IPS DF 19.7 (cell line): Measurements from ENCODE around the gene FCHO1.

Experiments
- DNase-seq: peaks from one replicate; pipeline ENCODE4 v3.0.0-alpha.2; 2013; ENCODE audit warnings: low read depth, low spot score

Gene FCHO1

GRCh38 chr19:17735410-17735809, 15.9 kb upstream of the FCHO1 start:
- DNase-seq: no peak

DNA sequence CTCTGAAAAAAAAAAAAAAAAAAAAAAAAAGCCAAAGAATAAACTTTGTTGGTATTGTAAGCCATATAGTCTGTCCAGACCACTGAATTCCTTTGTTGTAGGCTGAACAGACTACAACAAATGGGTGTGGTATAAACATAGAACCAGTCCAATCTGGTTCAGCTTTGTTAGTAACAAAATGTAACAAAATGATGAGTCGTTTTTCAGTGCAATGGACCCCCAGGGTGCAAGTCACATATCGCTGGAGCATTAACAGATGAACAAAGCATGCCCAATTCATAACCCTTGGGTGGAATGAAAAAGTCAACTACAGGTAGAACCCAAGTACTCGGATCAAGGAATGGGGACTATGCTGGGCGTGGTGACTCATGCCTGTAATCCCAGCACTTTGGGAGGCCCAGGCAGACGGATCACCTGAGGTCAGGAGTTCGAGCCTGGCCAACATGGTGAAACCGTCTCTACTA, 13.6 kb upstream of the FCHO1 start:
- no peak for DNase-seq

- DNase-seq: no peak
Measured at GRCh38 chr19:17739121-17739875, 12.0 kb upstream of the FCHO1 start.

- no peak for DNase-seq
Measured at GRCh38 chr19:17741456-17741855, 9.8 kb upstream of the FCHO1 start.

DNA sequence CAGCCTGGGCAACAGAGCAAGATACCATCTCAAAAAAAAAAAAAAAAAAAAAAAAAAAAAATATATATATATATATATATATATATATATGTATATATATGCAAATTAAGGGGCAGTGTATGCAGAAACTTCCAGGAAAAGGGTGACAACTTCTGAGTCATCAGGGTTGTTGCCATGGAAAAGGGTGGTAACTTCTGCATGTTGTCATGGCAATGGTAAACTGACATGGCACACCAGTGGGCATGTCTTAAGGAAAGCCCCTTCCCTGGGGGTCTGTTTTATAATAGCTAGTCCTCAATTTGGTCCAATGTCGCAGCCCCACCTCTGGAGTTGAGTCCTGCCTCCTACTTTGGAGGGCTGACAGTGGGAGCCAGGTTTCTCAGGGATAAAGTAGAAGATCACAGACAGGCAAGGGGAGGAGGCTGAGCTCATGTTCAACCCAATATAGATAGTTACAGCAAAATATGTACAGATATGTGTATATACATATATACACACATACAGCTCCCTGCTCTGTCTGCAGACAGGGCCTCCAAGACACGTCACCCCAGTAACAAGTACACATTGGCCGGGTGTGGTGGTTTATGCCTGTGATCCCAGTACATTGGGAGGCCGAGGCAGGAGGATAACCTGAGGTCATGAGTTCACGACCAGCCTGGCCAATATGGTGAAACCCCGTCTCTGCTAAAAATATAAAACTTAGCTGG, 7.2 kb upstream of the FCHO1 start:
- DNase-seq: no peak

- DNase-seq: peak; percentile 78
Measured at GRCh38 chr19:17747205-17748098, 3.8 kb upstream of the FCHO1 start.

DNA sequence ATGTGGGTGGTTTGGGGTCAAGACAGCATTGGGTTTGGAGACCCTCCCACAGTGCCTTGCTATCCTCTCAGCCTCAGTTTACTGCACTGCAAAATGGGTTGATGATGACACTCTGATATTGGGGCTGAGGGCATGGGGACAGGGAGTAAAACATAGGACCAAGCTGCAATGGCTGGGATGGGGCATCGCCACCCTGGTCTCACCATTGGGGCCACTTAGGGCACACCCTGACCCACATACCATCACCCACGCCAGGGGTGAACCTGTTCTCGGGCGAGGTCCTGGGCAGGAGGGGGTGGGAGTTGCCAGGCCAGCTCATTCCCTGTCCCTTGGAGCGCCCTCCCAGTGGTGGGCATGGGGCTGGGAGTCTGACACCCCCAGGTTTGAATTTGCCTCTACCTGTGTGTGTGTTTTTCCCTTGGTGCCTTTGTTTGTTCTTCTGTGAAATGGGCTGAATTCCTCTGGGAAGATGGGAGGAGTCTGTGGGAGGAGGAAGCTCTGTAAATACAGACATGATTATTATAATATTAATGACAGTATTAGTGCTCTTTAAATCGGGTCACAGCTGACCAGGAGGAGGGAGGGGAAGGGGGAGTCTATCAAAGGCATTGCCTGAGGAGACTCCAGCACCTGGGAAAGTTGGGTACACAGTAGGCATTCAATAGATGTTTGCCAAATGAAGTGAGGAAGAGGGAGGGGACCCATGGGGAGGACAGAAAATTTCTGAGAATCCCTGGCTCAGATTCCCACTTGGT, 2.2 kb upstream of the FCHO1 start:
- no peak for DNase-seq

DNA sequence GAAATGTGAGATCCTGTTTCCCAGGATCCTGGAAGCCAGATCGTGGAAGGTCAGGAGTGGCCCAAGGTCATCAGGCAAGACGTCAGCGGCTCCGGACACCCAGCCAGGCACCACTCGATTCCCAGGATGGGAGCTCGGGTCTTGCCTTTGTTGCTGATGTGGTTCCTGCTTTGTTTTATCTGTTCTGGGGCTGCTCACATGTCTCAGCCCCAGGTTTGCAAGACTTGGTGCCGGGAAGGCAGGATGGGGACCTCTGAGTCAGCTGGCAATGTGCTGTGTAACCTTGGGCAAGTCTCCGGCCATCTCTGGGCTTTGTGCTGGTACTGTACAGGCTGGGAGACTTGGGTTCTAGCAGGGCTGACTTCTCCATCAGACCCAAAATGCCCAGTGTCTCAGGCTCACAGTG, 1.4 kb upstream of the FCHO1 start:
- DNase-seq: no peak

DNA sequence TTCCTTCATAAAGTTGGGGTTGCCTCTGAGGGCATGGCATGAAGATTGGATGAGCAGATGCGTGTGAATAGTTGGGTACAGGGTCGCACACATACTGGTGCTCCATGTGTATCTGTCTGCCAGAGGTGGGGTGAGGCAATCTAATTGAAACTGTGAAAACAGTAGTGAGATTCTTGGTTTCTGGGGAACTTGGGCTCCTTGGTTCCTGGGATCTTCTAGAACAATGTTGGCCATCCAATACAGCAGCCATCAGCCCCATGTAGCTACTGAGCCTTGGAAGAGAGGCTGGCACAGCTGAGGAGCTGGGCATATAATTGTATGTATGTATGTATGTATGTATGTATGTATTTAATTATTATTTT, 616 bp downstream of the FCHO1 start:
- DNase-seq: no peak

DNA sequence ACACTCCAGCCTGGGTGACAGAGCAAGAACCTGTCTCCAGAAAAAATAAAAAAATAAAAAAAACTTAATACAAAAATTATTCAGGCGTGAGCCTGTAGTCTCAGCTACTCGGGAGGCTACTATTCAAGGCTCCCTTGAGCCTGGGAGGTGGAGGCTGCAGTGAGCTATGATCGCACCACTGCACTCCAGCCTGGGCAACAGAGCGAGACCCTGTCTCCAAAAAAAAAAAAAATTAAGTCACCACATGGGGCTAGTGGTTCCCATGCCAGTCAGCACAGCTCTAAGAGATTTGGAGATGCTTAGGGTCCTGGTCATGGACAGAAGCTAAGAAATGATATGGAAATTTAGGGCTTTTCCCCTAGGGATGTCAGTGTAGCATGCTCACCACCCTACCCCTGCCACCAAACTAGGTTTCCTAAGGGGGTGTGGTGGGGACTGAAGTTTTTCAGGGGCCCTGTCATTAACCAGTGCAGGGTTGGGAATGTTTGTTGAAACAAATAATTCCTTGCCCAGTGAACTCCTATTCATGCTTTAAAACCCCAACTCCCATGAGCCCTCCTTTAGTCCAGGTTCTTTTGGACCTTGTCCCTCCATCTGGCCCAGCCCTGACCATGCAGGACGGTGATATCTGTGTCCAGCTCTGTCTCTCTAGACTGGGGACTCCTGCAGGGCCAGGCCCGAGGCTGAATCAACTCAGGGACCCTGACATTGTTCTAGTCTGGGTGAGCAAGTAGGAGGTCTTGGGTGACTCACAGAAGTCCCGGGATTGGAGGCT, 1.8 kb downstream of the FCHO1 start:
- no peak for DNase-seq

DNA sequence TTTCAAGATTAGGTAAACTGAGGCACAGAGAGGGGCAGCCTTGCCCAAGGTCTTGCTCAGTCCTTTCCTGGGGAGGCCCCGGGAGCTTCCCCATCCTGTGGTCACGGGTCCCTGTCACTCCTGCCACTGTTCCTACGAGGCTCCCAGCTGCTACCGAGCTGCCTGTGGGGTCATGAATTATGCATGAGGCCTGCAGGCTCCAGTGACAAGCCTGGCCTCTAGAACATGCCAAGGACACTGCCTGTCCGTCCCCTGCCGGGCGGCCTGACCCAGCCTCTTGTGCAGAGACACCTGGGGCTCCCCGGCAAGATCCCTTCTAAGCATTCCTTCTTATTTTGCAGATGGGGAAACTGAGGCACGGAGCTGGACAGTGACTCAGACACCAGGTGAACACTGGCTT, 2.7 kb downstream of the FCHO1 start:
- DNase-seq: no peak

DNA sequence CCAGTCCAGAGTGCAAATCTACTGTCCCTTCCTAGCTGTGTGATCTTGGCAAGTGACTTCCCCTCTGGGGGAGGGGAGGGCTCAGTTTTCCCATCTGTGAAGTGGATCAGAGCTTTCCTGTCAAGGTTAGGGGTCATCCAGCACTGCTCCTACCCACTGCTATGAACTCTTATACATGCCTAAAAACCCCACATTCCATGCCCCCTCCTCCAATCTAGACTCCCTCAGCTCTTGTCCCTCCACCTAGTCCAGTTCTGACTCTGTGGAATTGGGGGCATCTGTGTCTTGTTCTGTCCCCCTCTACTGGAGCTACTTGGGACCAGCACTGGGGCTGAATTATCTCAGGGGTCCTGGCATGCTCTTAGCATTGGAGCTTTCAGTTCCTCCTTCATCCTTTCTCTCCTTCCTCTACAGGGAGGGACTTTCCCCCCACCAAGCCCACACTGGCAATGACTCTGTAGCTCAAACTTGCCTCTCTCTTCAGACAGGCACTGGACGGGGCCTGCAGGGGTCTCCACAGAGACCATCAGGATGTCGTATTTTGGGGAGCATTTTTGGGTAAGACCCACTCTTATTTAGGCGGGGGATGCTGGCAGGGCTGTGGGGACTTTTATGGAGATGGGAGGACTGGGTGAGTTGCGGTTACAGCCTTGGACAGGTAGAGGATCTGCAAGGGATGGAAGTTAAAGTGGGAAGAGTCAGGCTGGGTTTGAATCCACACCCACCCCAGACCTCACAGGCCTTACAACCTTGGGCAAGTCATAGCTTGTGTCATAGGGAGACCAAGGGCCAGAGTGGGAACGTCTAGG, 3.6 kb downstream of the FCHO1 start:
- DNase-seq: no peak

- DNase-seq: no peak
Measured at GRCh38 chr19:17755443-17755890, 4.2 kb downstream of the FCHO1 start.

DNA sequence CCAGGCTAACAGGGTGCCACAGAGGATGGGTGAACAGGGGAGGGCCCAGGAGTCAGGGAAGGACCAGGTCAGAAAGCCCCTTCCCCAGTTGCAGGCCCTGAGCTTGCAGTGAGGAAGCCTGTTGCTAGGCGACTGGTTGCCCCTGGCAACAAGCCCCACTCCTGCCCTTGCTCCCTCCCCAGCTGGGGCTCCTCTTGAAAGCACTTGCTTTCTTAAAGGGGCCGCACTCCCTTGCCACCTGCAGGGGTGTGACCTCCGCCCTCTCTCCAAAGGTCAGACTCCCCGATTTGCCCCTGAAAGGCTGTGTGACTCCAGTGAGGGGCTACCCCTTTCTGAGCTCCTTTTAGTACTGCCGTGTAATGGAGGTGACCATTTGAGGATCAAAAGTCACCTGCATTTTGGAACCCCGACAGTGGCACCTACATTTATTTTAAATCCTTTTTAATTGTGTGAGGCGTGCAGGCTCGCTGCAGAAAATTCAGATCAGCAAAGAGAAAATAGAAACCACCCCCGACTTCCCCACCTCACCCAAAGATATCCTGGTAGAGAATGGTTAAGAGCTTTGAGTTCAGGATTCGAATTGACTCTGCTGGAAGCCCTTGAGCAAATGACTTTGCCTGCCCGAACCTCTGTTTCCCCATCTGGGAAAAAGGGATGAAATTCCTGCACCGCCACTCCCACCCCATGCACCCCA, 4.8 kb downstream of the FCHO1 start:
- no peak for DNase-seq

GRCh38 chr19:17757125-17757524, 5.8 kb downstream of the FCHO1 start:
- DNase-seq: no peak

- no peak for DNase-seq
Measured at GRCh38 chr19:17758515-17758914, 7.2 kb downstream of the FCHO1 start.

DNA sequence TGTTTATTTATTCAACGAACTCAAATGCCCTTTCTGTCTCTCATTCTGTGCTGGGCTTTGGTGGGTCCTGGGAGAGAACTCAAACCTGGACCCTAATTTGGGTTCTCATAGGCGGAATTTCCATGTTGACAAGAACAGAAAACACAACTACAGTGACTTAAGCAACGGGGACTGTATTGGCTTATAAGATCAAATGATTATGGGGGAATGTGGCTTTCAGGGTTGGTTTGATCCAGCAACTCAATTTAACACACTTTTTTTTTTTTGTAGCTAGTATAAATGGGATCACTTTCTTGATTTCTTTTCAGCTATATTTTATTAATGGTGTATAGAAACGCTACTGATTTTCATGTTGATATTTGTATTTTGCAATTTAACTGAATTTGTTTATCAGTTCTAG, 9.9 kb downstream of the FCHO1 start:
- no peak for DNase-seq

DNA sequence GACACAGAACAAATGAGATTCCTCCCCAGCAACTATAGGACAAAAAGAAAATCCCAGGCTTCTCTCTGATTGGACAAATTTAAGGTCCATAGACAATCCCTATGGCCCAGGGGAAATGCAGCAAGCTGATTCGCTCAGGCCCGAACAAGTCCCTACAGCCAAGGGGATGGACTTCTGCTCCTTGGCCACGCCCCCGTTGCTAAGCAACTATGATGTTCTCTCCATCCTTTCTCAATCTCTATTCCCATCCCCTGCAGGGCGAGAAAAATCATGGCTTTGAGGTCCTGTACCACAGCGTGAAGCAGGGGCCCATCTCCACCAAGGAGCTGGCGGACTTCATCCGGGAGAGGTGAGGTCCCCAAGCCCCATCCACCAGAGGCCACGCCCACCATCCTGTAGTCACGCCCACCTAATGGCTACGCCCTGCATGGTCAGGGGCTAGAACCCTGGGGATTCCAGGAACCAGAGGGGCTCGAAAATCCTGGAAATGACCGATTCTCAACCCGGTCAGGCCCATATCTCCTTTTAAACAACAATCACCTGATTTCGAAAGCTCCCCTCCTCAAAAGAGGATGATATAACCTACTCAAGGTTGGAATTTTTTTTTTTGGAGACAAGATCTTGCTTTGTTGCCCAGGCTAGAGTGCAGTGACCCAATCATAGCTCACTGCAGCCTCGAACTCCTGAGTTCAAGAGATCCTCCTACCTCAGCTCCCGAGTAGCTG, 11.4 kb downstream of the FCHO1 start:
- peak; percentile 95 for DNase-seq

- DNase-seq: no peak
Measured at GRCh38 chr19:17764348-17764747, 13.1 kb downstream of the FCHO1 start.
